Activated B cell treated with CpG ODN at 0.5 μM for 24 hours (primary cell): ENCODE results near the gene TRPC3. TPM values are rescaled to one million over a fixed set of nuclear protein-coding genes. Genes with fewer than 3 reads are reported as not detected.
A peak's percentile ranks its signal among the peaks of the same experiment; 100 is the strongest.

Experiments
- ATAC-seq: fragments of 200-7000 bp; cut with Tn5 transposase; one replicate; pipeline ENCODE4 v1.10.0; 2021; ENCODE audit warnings: low read depth, mild to moderate bottlenecking, moderate library complexity
- CTCF ChIA-PET: fragments of 350-600 bp; sonication (Branson Sonifier 250); formaldehyde crosslinking; loops from one replicate; lab custom pipeline; 2021; ENCODE audit warnings: antibody characterized with exemption; lab: Charles Lee
- POLR2A ChIA-PET: fragments of 350-600 bp; sonication (Branson Sonifier 250); formaldehyde crosslinking; loops from one replicate; lab custom pipeline; 2021; ENCODE audit warnings: antibody characterized with exemption; lab: Charles Lee
- DNase-seq: peaks from one replicate; pipeline ENCODE4 v3.0.0; 2022
- H3K27ac Mint-ChIP-seq: one replicate; pipeline ENCODE4 v1.8.0; 2020; ENCODE audit warnings: mixed read lengths
- H3K27me3 Mint-ChIP-seq: one replicate; pipeline ENCODE4 v1.8.0; 2021; ENCODE audit warnings: mixed read lengths
- H3K36me3 Mint-ChIP-seq: one replicate; pipeline ENCODE4 v1.8.0; 2021; ENCODE audit warnings: low read depth, mixed read lengths
- H3K4me1 Mint-ChIP-seq: one replicate; pipeline ENCODE4 v1.8.0; 2021; ENCODE audit warnings: mixed read lengths
- H3K4me3 Mint-ChIP-seq: one replicate; pipeline ENCODE4 v1.8.0; 2020; ENCODE audit warnings: mild to moderate bottlenecking, mixed read lengths
- H3K9me3 Mint-ChIP-seq: one replicate; pipeline ENCODE4 v1.8.0; 2020; ENCODE audit warnings: mixed read lengths
- CTCF ChIP-seq: fragments of 200-600 bp; IDR thresholded peaks from one replicate; pipeline ENCODE4 v1.8.0; 2022; ENCODE audit warnings: antibody characterized with exemption, mild to moderate bottlenecking
- intact Hi-C: fragments of 100-400 bp; cut with micrococcal nuclease; formaldehyde crosslinking; loops from one replicate; pipeline ENCODE4 v1.15.1; 2024
- total RNA-seq: library from RNA; stranded (reverse); gene quantifications from 2 replicates; pipeline ENCODE4 v1.2.3, GENCODE V29; 2022

The TRPC3 gene
- total RNA-seq, 1 donor from 2014 or later, result not detected

GRCh38 chr4:121960818-121961217 lies 9.0 kb upstream of the TRPC3 start:
- peaks cover 30% of the 10 kb centered on the region for H3K27me3 Mint-ChIP-seq
- intact Hi-C loops, result no loop called here

GRCh38 chr4:121958777-121959176 lies 6.9 kb upstream of the TRPC3 start:
- no peak for TF ChIP-seq CTCF
- intact Hi-C loops, result no loop called here
- Mint-ChIP-seq H3K4me1 (no peaks in the 10 kb centered on the region), H3K4me3 (no peak overlapping the region), H3K27ac (no peak overlapping the region), H3K36me3 (no peaks in the 10 kb centered on the region), H3K9me3 (no peaks in the 10 kb centered on the region), H3K27me3 (peaks cover 19% of the 10 kb centered on the region)
- DNase-seq (no peak), ATAC-seq (no peak)
- POLR2A ChIA-PET, result no interaction called here
- CTCF ChIA-PET, result no interaction called here

More at GRCh38 chr4:121960818-121961217, 9.0 kb upstream of the TRPC3 start:
- Mint-ChIP-seq H3K9me3 (no peaks in the 10 kb centered on the region), H3K4me3 (no peak overlapping the region), H3K4me1 (no peaks in the 10 kb centered on the region), H3K27ac (no peak overlapping the region), H3K36me3 (no peaks in the 10 kb centered on the region)
- CTCF ChIA-PET, result no interaction called here
- POLR2A ChIA-PET, result no interaction called here
- no peak for ATAC-seq
- DNase-seq, result no peak
- TF ChIP-seq CTCF, result no peak

GRCh38 chr4:121957266-121957665 lies 5.4 kb upstream of the TRPC3 start:
- ChIA-PET POLR2A (no interaction called here), CTCF (no interaction called here)
- Mint-ChIP-seq H3K4me1 (peaks cover under 1% of the 10 kb centered on the region), H3K4me3 (no peak overlapping the region), H3K27ac (no peak overlapping the region), H3K36me3 (no peaks in the 10 kb centered on the region), H3K9me3 (no peaks in the 10 kb centered on the region), H3K27me3 (peaks cover 26% of the 10 kb centered on the region)
- no peak for DNase-seq
- ATAC-seq, result no peak
- intact Hi-C loops, result no loop called here
- TF ChIP-seq CTCF, result no peak

- DNase-seq (no peak), ATAC-seq (no peak)
- H3K9me3 Mint-ChIP-seq, result no peaks in the 10 kb centered on the region
- ChIA-PET POLR2A (no interaction called here), CTCF (no interaction called here)
- intact Hi-C loops, result loop anchor here (5.0 kb wide), 2 partner anchors 198 to 978 kb away; partner anchors contain the start of gene BLTP1
- no peak overlapping the region for H3K4me3 Mint-ChIP-seq
- no peaks in the 10 kb centered on the region for H3K36me3 Mint-ChIP-seq
- no peak for TF ChIP-seq CTCF
- no peak overlapping the region for H3K27ac Mint-ChIP-seq
- H3K27me3 Mint-ChIP-seq, result peaks cover 39% of the 10 kb centered on the region
- peaks cover 14% of the 10 kb centered on the region for H3K4me1 Mint-ChIP-seq
Observed at GRCh38 chr4:121953860-121954259, 2.0 kb upstream of the TRPC3 start.

GRCh38 chr4:121952290-121952689 lies 430 bp upstream of the TRPC3 start:
- no peak for TF ChIP-seq CTCF
- intact Hi-C loops, result loop anchor here (5.0 kb wide), 2 partner anchors 200 to 980 kb away; partner anchors contain the start of gene BLTP1
- DNase-seq (no peak), ATAC-seq (no peak)
- H3K4me1 Mint-ChIP-seq, result peaks cover 14% of the 10 kb centered on the region
- peak overlapping the region; percentile 58 for H3K4me3 Mint-ChIP-seq
- ChIA-PET CTCF (no interaction called here), POLR2A (no interaction called here)
- H3K36me3 Mint-ChIP-seq, result no peaks in the 10 kb centered on the region
- no peaks in the 10 kb centered on the region for H3K9me3 Mint-ChIP-seq
- peaks cover 38% of the 10 kb centered on the region for H3K27me3 Mint-ChIP-seq
- no peak overlapping the region for H3K27ac Mint-ChIP-seq
